Measurements from ENCODE around the gene REEP3. TPM values are rescaled to one million over a fixed set of nuclear protein-coding genes. Genes with fewer than 3 reads are reported as not detected.

The REEP3 gene
- polyA plus RNA-seq, 4 donors, result 9.8 to 46.3 (median 21.4) TPM

DNA sequence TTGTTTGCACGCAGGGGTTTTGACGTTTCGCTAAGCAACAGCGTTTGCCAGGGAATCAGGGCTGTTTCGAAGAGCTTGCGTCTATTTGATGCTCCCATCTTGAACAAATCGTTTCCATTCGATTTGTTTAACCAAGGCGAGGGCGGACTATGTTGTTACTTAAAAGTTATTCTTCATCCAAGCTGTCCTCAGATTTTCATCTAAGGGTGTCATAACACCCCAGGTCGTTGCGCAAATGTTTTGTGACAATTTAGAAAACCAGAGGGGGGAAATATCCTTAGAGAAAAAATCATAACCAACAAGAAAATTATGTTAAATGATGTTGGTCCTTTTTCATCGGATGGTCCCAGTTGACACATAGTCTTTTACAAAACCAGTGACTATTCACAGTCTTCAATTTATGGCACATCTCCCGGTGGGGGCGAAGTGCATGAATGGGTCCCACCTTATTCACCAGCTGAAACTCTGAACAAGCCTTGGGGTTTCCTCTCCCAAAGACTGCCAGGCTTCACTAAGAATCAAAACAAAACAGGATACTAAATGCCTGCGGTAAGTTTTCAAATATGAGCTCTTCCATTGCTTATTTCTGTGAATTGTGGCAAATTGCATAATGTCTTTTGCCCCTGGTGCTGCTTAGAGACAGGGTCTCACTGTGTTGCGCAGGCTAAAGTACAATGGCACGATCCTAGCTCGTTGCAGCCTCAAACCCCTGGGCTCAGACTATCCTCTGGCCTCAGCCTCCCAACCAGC, 109.9 kb downstream of the REEP3 start:
- peak overlapping the region; percentile 98 to 100 (median 99) for H3K27ac ChIP-seq (ENCODE audit: low read depth in 1 of 3, low read length in 2 of 3)
- H3K4me3 ChIP-seq (ENCODE audit: low read depth in 1 of 3, low read length in 3 of 3), result peak overlapping the region; percentile 54 to 77 (median 62)
- H3K4me1 ChIP-seq (ENCODE audit: control insufficient read depth in 3 of 3, insufficient read depth in 2 of 3, low read depth in 1 of 3, low read length in 2 of 3), result peaks cover 2 to 26% (median 3%) of the 10 kb centered on the region in 3 donors
- no peaks in the 10 kb centered on the region for H3K27me3 ChIP-seq (ENCODE audit: control insufficient read depth in 3 of 3, insufficient read depth in 3 of 3, low read length in 3 of 3)
- no peaks in the 10 kb centered on the region for H3K9me3 ChIP-seq (ENCODE audit: control insufficient read depth in 2 of 2, insufficient read depth in 1 of 2, low read depth in 1 of 2, low read length in 1 of 2)
- H3K36me3 ChIP-seq (ENCODE audit: control insufficient read depth in 3 of 3, insufficient read depth in 2 of 3, low read depth in 1 of 3, low read length in 3 of 3), result no peaks in the 10 kb centered on the region
- FAIRE-seq (no peak), DNase-seq (peak in 1 of 2 donors; percentile 48)
- 16 to 21% (median 18%) methylated on average over 19 of the region's 19 CpGs for WGBS, 3 donors

DNA sequence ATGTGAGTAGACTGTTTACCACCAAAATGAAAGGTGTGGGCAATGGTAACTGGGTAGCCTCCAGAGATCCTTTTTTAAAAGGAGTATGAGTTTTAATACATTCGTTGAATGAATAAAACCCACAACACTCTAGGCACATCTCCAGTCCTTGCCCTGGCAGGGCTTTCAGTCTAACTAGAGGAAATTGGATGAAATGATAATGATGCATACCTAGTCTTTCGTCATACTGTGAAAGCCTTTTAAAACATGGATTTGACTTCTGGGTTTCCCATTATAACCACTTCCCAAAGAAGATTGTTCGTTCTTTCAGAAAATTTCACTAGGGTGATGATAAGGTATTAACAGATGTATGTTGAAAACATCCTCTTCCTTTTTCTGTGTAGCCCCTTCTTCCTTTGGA, 110.8 kb downstream of the REEP3 start:
- no peak for FAIRE-seq
- Histone ChIP-seq H3K27me3 (ENCODE audit: control insufficient read depth in 3 of 3, insufficient read depth in 3 of 3, low read length in 3 of 3) (no peaks in the 10 kb centered on the region), H3K9me3 (ENCODE audit: control insufficient read depth in 2 of 2, insufficient read depth in 1 of 2, low read depth in 1 of 2, low read length in 1 of 2) (no peaks in the 10 kb centered on the region), H3K27ac (ENCODE audit: low read depth in 1 of 3, low read length in 2 of 3) (peak overlapping the region in 1 of 3 donors; percentile 99), H3K36me3 (ENCODE audit: control insufficient read depth in 3 of 3, insufficient read depth in 2 of 3, low read depth in 1 of 3, low read length in 3 of 3) (no peaks in the 10 kb centered on the region), H3K4me1 (ENCODE audit: control insufficient read depth in 3 of 3, insufficient read depth in 2 of 3, low read depth in 1 of 3, low read length in 2 of 3) (peaks cover 2 to 23% (median 3%) of the 10 kb centered on the region in 3 donors), H3K4me3 (ENCODE audit: low read depth in 1 of 3, low read length in 3 of 3) (no peak overlapping the region)
- 57 to 64% (median 57%) methylated on average over 3 of the region's 3 CpGs for WGBS, 3 donors
- no peak for DNase-seq

DNA sequence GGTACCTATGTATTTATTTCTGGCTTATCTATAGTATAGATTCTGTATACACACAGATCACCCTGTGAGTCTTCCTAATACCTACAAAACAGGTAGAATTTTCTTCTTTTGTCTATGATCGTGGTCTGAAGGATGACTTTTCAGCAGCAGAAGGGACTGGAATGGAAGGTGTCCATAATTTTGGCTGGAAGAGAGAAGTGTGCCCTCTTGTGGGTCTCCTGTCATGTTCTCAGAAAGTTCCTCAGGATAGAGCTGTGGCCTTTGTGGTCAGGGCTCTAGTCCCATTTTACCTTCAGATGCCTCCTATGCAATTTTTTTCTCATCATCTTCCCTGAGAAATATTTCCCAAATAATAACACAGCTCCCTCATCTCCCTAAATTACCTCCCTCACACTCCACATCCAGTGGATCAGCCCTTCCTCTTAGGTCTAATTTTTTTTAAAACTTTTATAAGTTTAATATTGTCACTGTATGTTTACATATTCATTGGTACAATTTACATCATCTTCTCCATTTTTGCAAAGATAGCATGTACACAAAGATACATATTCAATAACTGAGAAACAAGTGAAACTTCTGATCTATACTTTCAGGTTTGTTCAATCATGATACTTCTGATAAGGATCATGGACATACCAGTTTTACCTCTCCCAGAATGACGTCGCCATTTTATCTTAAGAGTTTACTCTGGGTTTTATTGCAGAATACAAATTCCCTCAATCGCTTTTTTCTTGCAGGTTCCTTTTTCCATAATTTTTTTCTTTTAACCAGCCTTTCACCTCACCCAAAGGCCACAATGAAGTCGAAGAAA, 112.7 kb downstream of the REEP3 start:
- FAIRE-seq (no peak), DNase-seq (peak; percentile 31 to 37)
- H3K4me1 ChIP-seq (ENCODE audit: control insufficient read depth in 3 of 3, insufficient read depth in 2 of 3, low read depth in 1 of 3, low read length in 2 of 3), result peaks cover 2 to 15% (median 3%) of the 10 kb centered on the region in 3 donors
- WGBS, 3 donors, result 32 to 64% (median 47%) methylated on average over 5 of the region's 5 CpGs
- H3K27me3 ChIP-seq (ENCODE audit: control insufficient read depth in 3 of 3, insufficient read depth in 3 of 3, low read length in 3 of 3), result no peaks in the 10 kb centered on the region
- H3K4me3 ChIP-seq (ENCODE audit: low read depth in 1 of 3, low read length in 3 of 3), result no peak overlapping the region
- H3K27ac ChIP-seq (ENCODE audit: low read depth in 1 of 3, low read length in 2 of 3), result no peak overlapping the region
- H3K36me3 ChIP-seq (ENCODE audit: control insufficient read depth in 3 of 3, insufficient read depth in 2 of 3, low read depth in 1 of 3, low read length in 3 of 3), result no peaks in the 10 kb centered on the region
- H3K9me3 ChIP-seq (ENCODE audit: control insufficient read depth in 2 of 2, insufficient read depth in 1 of 2, low read depth in 1 of 2, low read length in 1 of 2), result no peaks in the 10 kb centered on the region

DNA sequence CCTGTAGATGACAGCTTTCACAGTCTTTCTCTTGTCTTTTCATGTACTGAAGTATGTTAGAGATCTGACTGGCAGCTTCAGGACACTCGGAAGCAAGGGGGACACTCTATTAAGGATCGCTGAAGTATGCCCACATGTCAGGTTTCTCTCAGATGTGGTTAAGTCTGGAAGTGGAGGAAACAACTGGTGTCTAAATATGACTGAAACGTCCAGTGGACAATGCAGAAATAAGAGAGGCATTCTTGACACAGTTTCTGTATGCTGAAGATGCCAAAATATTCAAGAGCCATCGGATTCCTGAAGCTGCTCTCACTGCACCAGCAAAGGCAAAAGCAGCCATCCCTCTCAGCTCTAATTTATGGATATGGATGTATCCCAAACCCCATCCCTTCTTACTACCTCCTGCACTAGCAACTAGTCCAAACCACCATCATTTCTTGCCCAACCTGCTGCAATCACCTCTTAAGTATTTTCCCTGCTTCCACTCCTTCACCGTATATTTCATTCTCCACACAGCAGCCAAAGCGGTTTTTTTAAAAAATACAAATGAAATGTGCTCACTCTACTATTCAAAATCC, 113.4 kb downstream of the REEP3 start:
- Histone ChIP-seq H3K27me3 (ENCODE audit: control insufficient read depth in 3 of 3, insufficient read depth in 3 of 3, low read length in 3 of 3) (no peaks in the 10 kb centered on the region), H3K36me3 (ENCODE audit: control insufficient read depth in 3 of 3, insufficient read depth in 2 of 3, low read depth in 1 of 3, low read length in 3 of 3) (no peaks in the 10 kb centered on the region), H3K4me3 (ENCODE audit: low read depth in 1 of 3, low read length in 3 of 3) (no peak overlapping the region), H3K27ac (ENCODE audit: low read depth in 1 of 3, low read length in 2 of 3) (no peak overlapping the region), H3K9me3 (ENCODE audit: control insufficient read depth in 2 of 2, insufficient read depth in 1 of 2, low read depth in 1 of 2, low read length in 1 of 2) (no peaks in the 10 kb centered on the region), H3K4me1 (ENCODE audit: control insufficient read depth in 3 of 3, insufficient read depth in 2 of 3, low read depth in 1 of 3, low read length in 2 of 3) (peaks cover 2 to 12% (median 3%) of the 10 kb centered on the region in 3 donors)
- no peak for FAIRE-seq
- 78 to 92% (median 89%) methylated on average over 6 of the region's 6 CpGs for WGBS, 3 donors
- DNase-seq, result no peak

DNA sequence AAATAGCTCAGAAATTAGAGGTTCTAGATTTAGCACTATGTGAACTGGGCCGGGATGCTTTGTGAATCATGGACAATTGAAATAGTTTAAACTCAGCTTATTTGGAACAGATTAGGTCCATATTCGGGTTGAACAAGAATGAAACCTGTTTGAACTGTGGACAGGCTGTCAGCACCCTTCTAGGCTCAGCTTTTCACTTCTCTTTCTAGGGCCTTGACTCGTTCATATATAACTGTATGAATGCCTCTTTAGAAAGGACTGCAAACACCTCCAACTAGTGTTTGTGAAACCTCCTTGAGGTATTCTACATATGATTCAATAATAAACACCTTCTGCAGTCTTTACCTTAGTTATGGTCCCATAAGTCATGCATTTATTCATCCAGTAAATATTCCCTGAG, 115.6 kb downstream of the REEP3 start:
- DNase-seq, result no peak
- Histone ChIP-seq H3K36me3 (ENCODE audit: control insufficient read depth in 3 of 3, insufficient read depth in 2 of 3, low read depth in 1 of 3, low read length in 3 of 3) (no peaks in the 10 kb centered on the region), H3K4me3 (ENCODE audit: low read depth in 1 of 3, low read length in 3 of 3) (no peak overlapping the region), H3K9me3 (ENCODE audit: control insufficient read depth in 2 of 2, insufficient read depth in 1 of 2, low read depth in 1 of 2, low read length in 1 of 2) (no peaks in the 10 kb centered on the region), H3K4me1 (ENCODE audit: control insufficient read depth in 3 of 3, insufficient read depth in 2 of 3, low read depth in 1 of 3, low read length in 2 of 3) (peaks cover 0 to 6% (median 2%) of the 10 kb centered on the region in 3 donors), H3K27me3 (ENCODE audit: control insufficient read depth in 3 of 3, insufficient read depth in 3 of 3, low read length in 3 of 3) (no peaks in the 10 kb centered on the region), H3K27ac (ENCODE audit: low read depth in 1 of 3, low read length in 2 of 3) (no peak overlapping the region)
- no peak for FAIRE-seq
- WGBS, 3 donors, result 42 to 50% (median 47%) methylated on average over 3 of the region's 3 CpGs

- FAIRE-seq, result no peak
These were observed 116.7 kb downstream of the REEP3 start for GRCh38 chr10:63637901-63638327.

DNA sequence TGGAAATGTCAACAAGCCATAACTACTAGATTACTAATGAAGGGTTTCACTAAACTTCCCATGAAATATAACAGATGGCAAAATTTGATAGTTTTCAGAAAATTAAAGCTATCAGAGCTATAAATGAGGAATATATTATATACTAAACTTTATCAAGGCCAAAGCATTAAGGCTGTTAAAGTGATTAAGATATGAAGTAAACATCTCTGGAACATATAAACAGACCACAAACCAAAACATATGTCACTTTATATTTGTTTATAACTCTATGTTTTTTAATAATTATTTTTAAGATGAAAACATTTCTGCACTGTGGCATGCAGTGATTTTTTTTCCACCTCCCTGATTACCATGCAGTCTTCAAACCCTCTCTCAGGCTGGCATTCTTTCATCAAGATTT, 120.2 kb downstream of the REEP3 start:
- Histone ChIP-seq H3K4me3 (ENCODE audit: low read depth in 1 of 3, low read length in 3 of 3) (no peak overlapping the region), H3K9me3 (ENCODE audit: control insufficient read depth in 2 of 2, insufficient read depth in 1 of 2, low read depth in 1 of 2, low read length in 1 of 2) (no peaks in the 10 kb centered on the region), H3K4me1 (ENCODE audit: control insufficient read depth in 3 of 3, insufficient read depth in 2 of 3, low read depth in 1 of 3, low read length in 2 of 3) (peaks cover 0 to 6% (median 0%) of the 10 kb centered on the region in 3 donors), H3K27ac (ENCODE audit: low read depth in 1 of 3, low read length in 2 of 3) (no peak overlapping the region), H3K27me3 (ENCODE audit: control insufficient read depth in 3 of 3, insufficient read depth in 3 of 3, low read length in 3 of 3) (no peaks in the 10 kb centered on the region), H3K36me3 (ENCODE audit: control insufficient read depth in 3 of 3, insufficient read depth in 2 of 3, low read depth in 1 of 3, low read length in 3 of 3) (no peaks in the 10 kb centered on the region)
- no peak for DNase-seq
- no peak for FAIRE-seq

More at GRCh38 chr10:63637901-63638327, 116.7 kb downstream of the REEP3 start:
- DNase-seq, result peak; percentile 71 to 75
- peaks cover 0 to 6% (median 0%) of the 10 kb centered on the region in 3 donors for H3K4me1 ChIP-seq (ENCODE audit: control insufficient read depth in 3 of 3, insufficient read depth in 2 of 3, low read depth in 1 of 3, low read length in 2 of 3)
- H3K4me3 ChIP-seq (ENCODE audit: low read depth in 1 of 3, low read length in 3 of 3), result no peak overlapping the region
- 12 to 65% (median 39%) methylated on average over 5 of the region's 5 CpGs for WGBS, 3 donors
- H3K27me3 ChIP-seq (ENCODE audit: control insufficient read depth in 3 of 3, insufficient read depth in 3 of 3, low read length in 3 of 3), result no peaks in the 10 kb centered on the region
- no peaks in the 10 kb centered on the region for H3K36me3 ChIP-seq (ENCODE audit: control insufficient read depth in 3 of 3, insufficient read depth in 2 of 3, low read depth in 1 of 3, low read length in 3 of 3)
- no peaks in the 10 kb centered on the region for H3K9me3 ChIP-seq (ENCODE audit: control insufficient read depth in 2 of 2, insufficient read depth in 1 of 2, low read depth in 1 of 2, low read length in 1 of 2)
- peak overlapping the region in 1 of 3 donors; percentile 79 for H3K27ac ChIP-seq (ENCODE audit: low read depth in 1 of 3, low read length in 2 of 3)

DNA sequence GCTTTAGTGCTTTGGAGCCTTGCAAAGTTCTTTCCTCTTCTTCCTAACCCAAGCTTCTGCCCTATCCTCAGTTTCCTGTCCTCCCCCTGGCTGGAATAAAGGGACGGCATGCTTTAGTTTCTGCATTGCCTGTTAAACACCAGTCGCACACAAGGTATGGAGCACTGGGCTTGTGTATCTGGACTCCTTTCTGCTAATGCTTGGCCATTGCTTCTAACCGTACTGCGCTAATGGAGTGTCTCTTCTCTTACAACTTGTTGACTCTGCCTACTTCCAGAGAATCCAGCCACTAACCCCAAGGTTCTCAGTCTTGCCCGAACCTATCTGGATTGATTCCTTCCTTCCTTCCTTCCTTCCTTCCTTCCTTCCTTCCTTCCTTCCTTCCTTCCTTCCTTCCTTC, 120.6 kb downstream of the REEP3 start:
- H3K4me1 ChIP-seq (ENCODE audit: control insufficient read depth in 3 of 3, insufficient read depth in 2 of 3, low read depth in 1 of 3, low read length in 2 of 3), result peaks cover 0 to 6% (median 0%) of the 10 kb centered on the region in 3 donors
- H3K36me3 ChIP-seq (ENCODE audit: control insufficient read depth in 3 of 3, insufficient read depth in 2 of 3, low read depth in 1 of 3, low read length in 3 of 3), result no peaks in the 10 kb centered on the region
- H3K27ac ChIP-seq (ENCODE audit: low read depth in 1 of 3, low read length in 2 of 3), result no peak overlapping the region
- no peaks in the 10 kb centered on the region for H3K27me3 ChIP-seq (ENCODE audit: control insufficient read depth in 3 of 3, insufficient read depth in 3 of 3, low read length in 3 of 3)
- no peaks in the 10 kb centered on the region for H3K9me3 ChIP-seq (ENCODE audit: control insufficient read depth in 2 of 2, insufficient read depth in 1 of 2, low read depth in 1 of 2, low read length in 1 of 2)
- WGBS, 3 donors, result 81 to 93% (median 88%) methylated on average over 5 of the region's 5 CpGs
- no peak overlapping the region for H3K4me3 ChIP-seq (ENCODE audit: low read depth in 1 of 3, low read length in 3 of 3)
- FAIRE-seq, result no peak
- no peak for DNase-seq

Data from small intestine (tissue), 7 donors.